Stimulated activated naive CD8-positive, alpha-beta T cell treated with anti-CD3 and anti-CD28 coated beads, Interleukin-15, amount 100 ng/mL, for 72 hours (primary cell): Measurements from ENCODE around the gene KCNB1.
A peak's percentile ranks its signal among the peaks of the same experiment; 100 is the strongest.

Experiments used
- ATAC-seq: fragments of 150-1000 bp; cut with Tn5 transposase; 2 replicates; pipeline ENCODE4 v1.10.0; 2021; ENCODE audit warnings: mild to moderate bottlenecking, moderate library complexity
- DNase-seq, 2 donors: peaks; one replicate each; pipeline ENCODE4 v3.0.0; 2021 to 2022
- H3K27ac Mint-ChIP-seq, 2 donors: one replicate each; pipeline ENCODE4 v1.8.0; 2022; ENCODE audit warnings: mild to moderate bottlenecking in 2 of 2, mixed read lengths in 2 of 2, moderate library complexity in 2 of 2
- H3K27me3 Mint-ChIP-seq: one replicate; pipeline ENCODE4 v1.8.0; 2022; ENCODE audit warnings: mixed read lengths
- H3K4me1 Mint-ChIP-seq: one replicate; pipeline ENCODE4 v1.8.0; 2022; ENCODE audit warnings: mild to moderate bottlenecking, mixed read lengths
- H3K4me3 Mint-ChIP-seq, 2 donors: one replicate each; pipeline ENCODE4 v1.8.0; 2022; ENCODE audit warnings: mild to moderate bottlenecking in 2 of 2, mixed read lengths in 2 of 2, moderate library complexity in 1 of 2
- H3K9me3 Mint-ChIP-seq, 2 donors: one replicate each; pipeline ENCODE4 v1.8.0; 2022; ENCODE audit warnings: mixed read lengths in 2 of 2

KCNB1 gene

GRCh38 chr20:49482621-49483017, at the start of gene KCNB1:
Gene KCNB1, minus strand, starts transcription at chr20:49482668. Its CDS starts 188 bp downstream, at chr20:49482480.
- H3K9me3 Mint-ChIP-seq, result no peaks in the 10 kb centered on the region
- DNase-seq (peak; percentile 33 to 53), ATAC-seq (peak; percentile 58)
- H3K4me1 Mint-ChIP-seq, result peaks cover 14% of the 10 kb centered on the region
- peaks cover 88% of the 10 kb centered on the region for H3K27me3 Mint-ChIP-seq
- H3K4me3 Mint-ChIP-seq, result peak within 1 kb of the TSS in 1 of 2 donors; percentile 31
- no peak within 1 kb of the TSS for H3K27ac Mint-ChIP-seq

- H3K27ac Mint-ChIP-seq, result peak overlapping the region in 1 of 2 donors; percentile 27
- ATAC-seq, result no peak
Measured at GRCh38 chr20:49529470-49529869, 47.0 kb upstream of the KCNB1 start.

GRCh38 chr20:49526568-49526967, 44.1 kb upstream of the KCNB1 start:
- peaks cover 16% of the 10 kb centered on the region for H3K27me3 Mint-ChIP-seq
- no peaks in the 10 kb centered on the region for H3K4me1 Mint-ChIP-seq
- no peak for DNase-seq
- H3K9me3 Mint-ChIP-seq, result peaks cover 5 to 10% of the 10 kb centered on the region in 2 donors
- H3K4me3 Mint-ChIP-seq, result no peak overlapping the region
- H3K27ac Mint-ChIP-seq, result no peak overlapping the region
- ATAC-seq, result no peak

More at GRCh38 chr20:49529470-49529869, 47.0 kb upstream of the KCNB1 start:
- Mint-ChIP-seq H3K27me3 (peaks cover 7% of the 10 kb centered on the region), H3K4me1 (peaks cover 5% of the 10 kb centered on the region), H3K4me3 (no peak overlapping the region), H3K9me3 (peaks cover 0 to 5% of the 10 kb centered on the region in 2 donors)
- DNase-seq, result no peak

GRCh38 chr20:49526056-49526455, 43.6 kb upstream of the KCNB1 start:
- H3K4me3 Mint-ChIP-seq, result no peak overlapping the region
- DNase-seq, result no peak
- peaks cover 5 to 10% of the 10 kb centered on the region in 2 donors for H3K9me3 Mint-ChIP-seq

DNA sequence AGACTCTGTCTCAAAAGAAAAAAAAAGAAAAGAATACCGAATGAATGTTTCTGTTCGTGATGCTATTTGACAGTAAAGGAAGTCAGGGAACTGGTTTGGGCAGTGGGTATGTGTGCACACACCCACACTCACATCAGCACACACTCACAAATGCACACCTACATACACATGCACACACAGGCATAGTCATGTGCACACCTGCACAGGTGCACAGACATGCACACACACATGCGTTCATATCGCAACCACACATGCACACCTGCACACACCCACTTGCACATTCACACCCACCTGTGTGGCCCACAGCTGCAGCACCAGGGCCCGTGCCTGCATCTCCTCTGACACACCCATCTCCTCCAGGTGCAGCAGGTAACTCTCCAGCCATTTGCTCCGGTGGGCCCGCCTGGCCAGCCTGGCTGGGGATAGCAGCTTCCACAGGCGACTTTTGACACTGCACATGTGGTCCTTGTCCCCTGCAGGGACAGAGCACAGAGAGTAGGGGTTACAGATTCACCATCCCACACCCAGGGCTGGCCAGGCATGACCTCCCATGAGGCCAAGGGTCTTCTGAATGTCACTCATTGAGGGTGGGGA, 41.4 kb upstream of the KCNB1 start:
- ATAC-seq (no peak), DNase-seq (no peak)
- Mint-ChIP-seq H3K9me3 (peaks cover 5 to 10% of the 10 kb centered on the region in 2 donors), H3K27ac (no peak overlapping the region), H3K27me3 (peaks cover 33% of the 10 kb centered on the region), H3K4me3 (no peak overlapping the region), H3K4me1 (no peaks in the 10 kb centered on the region)

More at GRCh38 chr20:49526056-49526455, 43.6 kb upstream of the KCNB1 start:
- Mint-ChIP-seq H3K4me1 (no peaks in the 10 kb centered on the region), H3K27me3 (peaks cover 21% of the 10 kb centered on the region), H3K27ac (no peak overlapping the region)
- no peak for ATAC-seq

DNA sequence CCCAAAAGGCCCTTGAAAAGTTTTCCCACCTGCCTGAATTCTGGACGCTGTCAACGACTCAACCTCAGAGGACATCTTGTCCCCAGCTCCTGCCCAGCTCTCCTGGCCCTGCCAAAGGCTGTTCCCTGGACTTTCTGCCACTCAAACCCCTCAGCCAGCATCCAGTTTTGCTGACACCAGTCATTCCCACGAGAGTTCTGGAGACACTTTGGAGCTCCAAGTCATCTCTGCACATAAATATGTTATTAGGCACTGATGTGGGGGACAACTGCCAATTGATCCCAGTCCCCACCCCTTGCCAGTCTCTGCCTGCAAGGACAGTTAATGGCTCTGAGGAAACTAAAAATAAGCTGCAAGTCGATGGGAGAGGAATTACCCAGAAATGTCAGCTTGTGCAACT, 38.9 kb upstream of the KCNB1 start:
- DNase-seq (no peak), ATAC-seq (no peak)
- Mint-ChIP-seq H3K4me1 (no peaks in the 10 kb centered on the region), H3K27me3 (peaks cover 42% of the 10 kb centered on the region), H3K9me3 (peaks cover 5 to 10% of the 10 kb centered on the region in 2 donors), H3K4me3 (no peak overlapping the region), H3K27ac (no peak overlapping the region)

GRCh38 chr20:49519777-49520359, 37.4 kb upstream of the KCNB1 start:
- Mint-ChIP-seq H3K9me3 (peaks cover 4 to 10% of the 10 kb centered on the region in 2 donors), H3K27me3 (peaks cover 39% of the 10 kb centered on the region), H3K27ac (peak overlapping the region in 1 of 2 donors; percentile 14), H3K4me3 (no peak overlapping the region), H3K4me1 (no peaks in the 10 kb centered on the region)
- DNase-seq, result no peak
- ATAC-seq, result no peak

DNA sequence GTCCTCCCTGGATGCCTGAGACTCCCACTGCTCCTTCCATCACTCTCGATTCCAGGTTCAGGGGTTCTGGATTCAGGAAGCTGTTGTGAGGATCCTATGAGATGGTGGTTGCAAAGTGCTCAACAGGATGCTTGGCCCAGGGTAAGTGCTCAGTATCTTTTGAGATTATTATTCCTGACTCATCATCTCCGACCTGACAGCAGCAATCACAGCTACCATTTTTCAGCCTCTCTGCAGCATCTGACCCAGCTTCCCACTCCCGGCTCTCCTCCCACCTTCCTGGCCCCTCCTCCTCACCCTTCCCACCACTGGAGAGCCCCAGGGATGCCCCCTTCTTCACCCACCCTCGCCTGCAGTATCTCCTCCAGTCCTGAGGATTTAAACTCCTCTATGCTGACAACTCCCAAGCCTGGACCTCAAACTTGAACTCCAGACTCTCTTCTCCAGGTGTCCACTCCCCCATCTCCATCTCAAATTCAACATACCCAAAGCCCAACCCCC, 36.8 kb upstream of the KCNB1 start:
- DNase-seq (no peak), ATAC-seq (no peak)
- Mint-ChIP-seq H3K4me1 (no peaks in the 10 kb centered on the region), H3K9me3 (peaks cover 0 to 10% of the 10 kb centered on the region in 2 donors), H3K27me3 (peaks cover 40% of the 10 kb centered on the region), H3K27ac (no peak overlapping the region), H3K4me3 (no peak overlapping the region)

- H3K4me3 Mint-ChIP-seq, result no peak overlapping the region
- peak overlapping the region in 1 of 2 donors; percentile 47 for H3K27ac Mint-ChIP-seq
- peaks cover 47% of the 10 kb centered on the region for H3K27me3 Mint-ChIP-seq
- no peaks in the 10 kb centered on the region for H3K4me1 Mint-ChIP-seq
- ATAC-seq, result no peak
- DNase-seq, result no peak
- H3K9me3 Mint-ChIP-seq, result peaks cover 0 to 10% of the 10 kb centered on the region in 2 donors
Measured at GRCh38 chr20:49518576-49518975, 36.1 kb upstream of the KCNB1 start.

- H3K27ac Mint-ChIP-seq, result no peak overlapping the region
- DNase-seq (no peak), ATAC-seq (no peak)
- no peak overlapping the region for H3K4me3 Mint-ChIP-seq
- peaks cover 49% of the 10 kb centered on the region for H3K27me3 Mint-ChIP-seq
- peaks cover 0 to 5% of the 10 kb centered on the region in 2 donors for H3K9me3 Mint-ChIP-seq
- H3K4me1 Mint-ChIP-seq, result no peaks in the 10 kb centered on the region
Measured at GRCh38 chr20:49517805-49518100, 35.3 kb upstream of the KCNB1 start.

DNA sequence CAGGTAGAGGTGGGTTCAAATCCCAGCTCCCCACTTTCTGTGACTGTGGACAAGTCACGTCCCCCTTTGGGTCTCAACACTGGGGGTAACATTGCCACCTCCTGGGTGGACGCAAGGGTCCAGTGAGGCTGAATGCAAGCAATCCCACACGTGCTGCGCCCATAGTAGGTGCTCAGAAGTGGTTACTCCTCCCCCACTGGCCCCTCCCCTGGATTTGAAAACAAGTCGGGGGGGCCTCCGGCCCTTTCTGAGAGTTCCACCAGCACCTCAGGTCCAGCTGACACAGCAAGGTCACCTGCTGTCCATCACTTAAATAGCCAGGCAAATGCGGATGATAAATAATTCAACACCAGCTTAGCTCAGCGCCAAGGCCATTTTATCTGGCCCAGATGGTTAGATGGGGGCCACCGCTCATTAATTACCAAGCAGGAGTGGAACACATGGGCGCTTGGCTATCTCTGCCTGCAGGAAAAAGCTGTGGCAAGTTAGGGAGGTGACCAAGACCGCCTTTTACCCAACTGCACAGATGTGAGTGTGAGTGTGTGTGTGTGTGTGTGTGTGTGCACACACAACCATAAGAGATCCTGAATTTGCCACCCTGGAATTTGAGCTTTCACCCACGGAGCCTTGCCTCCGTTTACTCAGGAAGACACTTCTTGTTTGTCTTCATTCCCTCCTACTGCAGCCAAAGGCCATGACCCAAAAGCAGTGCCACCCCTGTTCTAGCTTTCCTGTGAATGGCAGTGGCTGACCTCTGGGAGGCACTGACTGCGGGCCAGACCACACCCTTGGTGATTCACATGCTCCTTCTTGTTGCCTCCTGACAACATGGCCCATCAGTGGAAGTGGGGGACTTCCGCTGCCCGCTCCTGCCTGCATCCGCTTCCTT, 34.7 kb upstream of the KCNB1 start:
- Mint-ChIP-seq H3K4me3 (no peak overlapping the region), H3K9me3 (peaks cover 0 to 2% of the 10 kb centered on the region in 2 donors), H3K4me1 (no peaks in the 10 kb centered on the region), H3K27ac (no peak overlapping the region), H3K27me3 (peaks cover 45% of the 10 kb centered on the region)
- ATAC-seq (no peak), DNase-seq (no peak)

DNA sequence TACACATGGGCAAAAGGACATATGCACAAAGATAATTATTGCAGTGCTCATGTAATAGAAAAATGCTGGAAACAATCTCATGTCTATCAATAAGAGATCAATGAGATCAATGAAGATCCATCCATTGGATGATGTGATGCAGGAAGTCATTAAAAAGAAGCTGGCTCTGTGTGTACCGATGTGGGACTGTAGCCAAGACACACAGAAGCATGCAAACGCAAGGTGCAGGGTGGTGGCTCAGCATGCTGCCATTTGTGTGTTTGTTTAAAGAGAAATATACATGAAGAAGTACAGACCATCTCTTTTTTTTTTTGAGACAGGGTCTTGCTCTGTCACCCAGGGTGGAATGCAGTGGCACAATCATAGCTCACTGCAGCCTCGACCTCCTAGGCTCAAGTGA, 33.1 kb upstream of the KCNB1 start:
- no peak overlapping the region for H3K4me3 Mint-ChIP-seq
- ATAC-seq (no peak), DNase-seq (no peak)
- H3K4me1 Mint-ChIP-seq, result no peaks in the 10 kb centered on the region
- H3K9me3 Mint-ChIP-seq, result no peaks in the 10 kb centered on the region
- H3K27me3 Mint-ChIP-seq, result peaks cover 32% of the 10 kb centered on the region
- H3K27ac Mint-ChIP-seq, result no peak overlapping the region

DNA sequence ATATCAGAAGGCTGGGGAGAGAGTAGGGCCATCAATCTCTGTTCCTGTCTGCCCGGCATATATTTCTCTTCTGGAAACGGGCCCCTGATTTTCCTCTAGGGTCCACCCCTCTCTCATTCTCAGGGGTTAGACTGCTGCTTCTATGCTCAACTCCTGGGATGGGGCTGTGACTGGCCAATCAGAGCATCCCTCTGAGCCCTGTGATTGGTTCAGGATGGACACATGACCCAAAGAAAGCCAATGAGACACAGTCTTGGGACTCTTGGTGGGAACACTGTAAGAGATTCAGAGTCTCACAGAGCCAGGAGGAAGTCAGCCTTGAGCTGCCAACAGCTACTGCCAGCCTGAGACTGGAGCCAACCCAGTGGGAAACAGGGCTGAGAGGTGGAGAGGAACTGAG, 31.0 kb upstream of the KCNB1 start:
- Mint-ChIP-seq H3K9me3 (no peaks in the 10 kb centered on the region), H3K4me3 (no peak overlapping the region), H3K27me3 (peaks cover 33% of the 10 kb centered on the region), H3K4me1 (peaks cover 3% of the 10 kb centered on the region), H3K27ac (no peak overlapping the region)
- ATAC-seq (no peak), DNase-seq (no peak)

GRCh38 chr20:49513009-49513408, 30.5 kb upstream of the KCNB1 start:
- H3K9me3 Mint-ChIP-seq, result no peaks in the 10 kb centered on the region
- no peak for ATAC-seq
- H3K27me3 Mint-ChIP-seq, result peaks cover 37% of the 10 kb centered on the region
- H3K4me1 Mint-ChIP-seq, result peaks cover 7% of the 10 kb centered on the region
- DNase-seq, result no peak
- H3K4me3 Mint-ChIP-seq, result no peak overlapping the region
- H3K27ac Mint-ChIP-seq, result no peak overlapping the region

- H3K4me3 Mint-ChIP-seq, result no peak overlapping the region
- ATAC-seq (no peak), DNase-seq (no peak)
- peaks cover 7% of the 10 kb centered on the region for H3K4me1 Mint-ChIP-seq
- H3K27me3 Mint-ChIP-seq, result peaks cover 39% of the 10 kb centered on the region
- no peak overlapping the region for H3K27ac Mint-ChIP-seq
- H3K9me3 Mint-ChIP-seq, result no peaks in the 10 kb centered on the region
Measured at GRCh38 chr20:49511788-49512525, 29.5 kb upstream of the KCNB1 start.
